GM19438 (cell line): Measurements from ENCODE around the gene GNG13.
"Not testable (repeated sequence)": the region's sequence is repeated elsewhere in the genome, so short reads cannot be mapped to it uniquely, and the experiment has no call there.

Experiments
- ATAC-seq: cut with Tn5 transposase; IDR thresholded peaks from one replicate; pipeline ENCODE4 v1.9.1; 2021; ENCODE audit warnings: low read depth; ENCODE audit not compliant: unreplicated experiment

The GNG13 gene

GRCh38 chr16:764848-765487 lies 35.6 kb downstream of the GNG13 start:
- no peak for ATAC-seq

GRCh38 chr16:764184-764750 lies 36.3 kb downstream of the GNG13 start:
- ATAC-seq: no peak

GRCh38 chr16:763369-764183 lies 37.0 kb downstream of the GNG13 start:
- no peak for ATAC-seq

GRCh38 chr16:762595-763268 lies 37.8 kb downstream of the GNG13 start:
- ATAC-seq: no peak

GRCh38 chr16:761625-762513 lies 38.7 kb downstream of the GNG13 start:
- ATAC-seq: no peak

- ATAC-seq: no peak
Measured at GRCh38 chr16:760545-761343, 39.8 kb downstream of the GNG13 start, which contains the start of gene MSLN. MSLN (plus strand) TSS chr16:760734; CDS start chr16:762681, 1,947 bp downstream.

GRCh38 chr16:760065-760464 lies 40.5 kb downstream of the GNG13 start:
- ATAC-seq: no peak

- ATAC-seq: no peak
Measured at GRCh38 chr16:759110-759910, 41.2 kb downstream of the GNG13 start.

- no peak for ATAC-seq
Measured at GRCh38 chr16:756428-756827, 44.1 kb downstream of the GNG13 start.

- ATAC-seq: no peak
Measured at GRCh38 chr16:754656-755055, 45.9 kb downstream of the GNG13 start.

GRCh38 chr16:754121-754607 lies 46.4 kb downstream of the GNG13 start:
- not testable (repeated sequence) for ATAC-seq

GRCh38 chr16:752007-752312 lies 48.6 kb downstream of the GNG13 start:
- ATAC-seq: no peak

- no peak for ATAC-seq
Measured at GRCh38 chr16:751152-752006, 49.2 kb downstream of the GNG13 start.

- no peak for ATAC-seq
Measured at GRCh38 chr16:750485-750884, 50.0 kb downstream of the GNG13 start.

- ATAC-seq: no peak
Measured at GRCh38 chr16:749010-749409, 51.5 kb downstream of the GNG13 start.
